ENCODE measurements around the gene LRRK1.
A peak's percentile ranks its signal among the peaks of the same experiment; 100 is the strongest.

Gene LRRK1

GRCh38 chr15:100918690-100919480 is at the start of gene LRRK1:
LRRK1 (plus strand) TSS chr15:100919357; CDS start chr15:100924633, 5,276 bp downstream.
- peak; percentile 68 for DNase-seq (ENCODE audit: low spot score)

- peak; percentile 73 for DNase-seq (ENCODE audit: low spot score)
Measured at GRCh38 chr15:100873029-100873677, 46.0 kb upstream of the LRRK1 start.

- DNase-seq (ENCODE audit: low spot score), result no peak
Measured at GRCh38 chr15:100875495-100875894, 43.7 kb upstream of the LRRK1 start.

GRCh38 chr15:100875976-100876375 is 43.2 kb upstream of the LRRK1 start:
- DNase-seq (ENCODE audit: low spot score), result no peak

GRCh38 chr15:100877551-100877950 is 41.6 kb upstream of the LRRK1 start:
- no peak for DNase-seq (ENCODE audit: low spot score)

GRCh38 chr15:100878130-100878529 is 41.0 kb upstream of the LRRK1 start:
- DNase-seq (ENCODE audit: low spot score), result no peak

GRCh38 chr15:100878648-100879047 is 40.5 kb upstream of the LRRK1 start:
- DNase-seq (ENCODE audit: low spot score), result peak; percentile 47

- peak; percentile 69 for DNase-seq (ENCODE audit: low spot score)
Measured at GRCh38 chr15:100879061-100879463, 40.1 kb upstream of the LRRK1 start.

- peak; percentile 71 for DNase-seq (ENCODE audit: low spot score)
Measured at GRCh38 chr15:100879464-100880138, 39.6 kb upstream of the LRRK1 start, which contains the start of gene ALDH1A3. ALDH1A3 (plus strand) TSS chr15:100879831; CDS start chr15:100879908, 77 bp downstream.

GRCh38 chr15:100880139-100880896 is 38.8 kb upstream of the LRRK1 start:
- DNase-seq (ENCODE audit: low spot score), result peak; percentile 53

- DNase-seq (ENCODE audit: low spot score), result no peak
Measured at GRCh38 chr15:100880897-100881242, 38.3 kb upstream of the LRRK1 start.

- no peak for DNase-seq (ENCODE audit: low spot score)
Measured at GRCh38 chr15:100881573-100882336, 37.4 kb upstream of the LRRK1 start.

GRCh38 chr15:100885116-100885515 is 34.0 kb upstream of the LRRK1 start:
- DNase-seq (ENCODE audit: low spot score), result no peak

GRCh38 chr15:100885811-100886210 is 33.3 kb upstream of the LRRK1 start:
- no peak for DNase-seq (ENCODE audit: low spot score)

- no peak for DNase-seq (ENCODE audit: low spot score)
Measured at GRCh38 chr15:100887211-100887913, 31.8 kb upstream of the LRRK1 start.

- peak; percentile 32 for DNase-seq (ENCODE audit: low spot score)
Measured at GRCh38 chr15:100889385-100890050, 29.6 kb upstream of the LRRK1 start.

- no peak for DNase-seq (ENCODE audit: low spot score)
Measured at GRCh38 chr15:100890051-100890720, 29.0 kb upstream of the LRRK1 start.

- no peak for DNase-seq (ENCODE audit: low spot score)
Measured at GRCh38 chr15:100890850-100891249, 28.3 kb upstream of the LRRK1 start.

GRCh38 chr15:100891307-100892012 is 27.7 kb upstream of the LRRK1 start:
- peak; percentile 62 for DNase-seq (ENCODE audit: low spot score)
